Measurements from ENCODE around the gene ZNF169.
"Not testable (repeated sequence)": the region's sequence is repeated elsewhere in the genome, so short reads cannot be mapped to it uniquely, and the experiment has no call there.

The ZNF169 gene

DNA sequence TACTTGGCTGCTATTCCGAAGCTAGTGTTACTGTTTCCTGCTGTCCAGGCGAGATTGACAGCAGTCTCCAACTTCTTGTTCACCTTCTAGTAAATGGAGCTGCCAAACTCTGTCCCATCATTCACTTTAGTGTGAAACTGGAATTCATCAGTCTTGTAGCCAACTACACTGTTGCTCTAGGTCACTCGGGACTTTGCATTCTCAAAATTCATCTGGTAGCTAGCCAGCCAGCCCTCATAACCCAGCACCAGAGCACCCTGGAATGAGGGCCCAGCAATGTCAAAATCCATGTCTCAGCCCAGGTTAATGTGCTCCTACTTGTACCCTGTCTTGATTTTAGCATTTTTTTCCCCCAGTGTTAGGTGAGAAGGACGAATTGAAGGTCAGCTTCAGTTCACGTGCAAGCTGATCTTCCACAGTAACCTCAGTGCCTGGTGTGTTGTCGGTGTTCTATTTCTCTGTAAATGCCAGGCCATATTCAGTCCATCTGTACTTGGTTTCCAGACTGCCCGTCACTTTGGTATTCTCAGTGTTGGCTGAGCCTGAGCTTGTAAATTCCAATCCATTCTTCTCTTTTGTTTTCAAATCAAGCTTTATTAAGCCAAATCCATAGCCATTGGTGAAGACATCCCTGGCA is 28.9 kb downstream of the ZNF169 start:
- no peak for DNase-seq

DNA sequence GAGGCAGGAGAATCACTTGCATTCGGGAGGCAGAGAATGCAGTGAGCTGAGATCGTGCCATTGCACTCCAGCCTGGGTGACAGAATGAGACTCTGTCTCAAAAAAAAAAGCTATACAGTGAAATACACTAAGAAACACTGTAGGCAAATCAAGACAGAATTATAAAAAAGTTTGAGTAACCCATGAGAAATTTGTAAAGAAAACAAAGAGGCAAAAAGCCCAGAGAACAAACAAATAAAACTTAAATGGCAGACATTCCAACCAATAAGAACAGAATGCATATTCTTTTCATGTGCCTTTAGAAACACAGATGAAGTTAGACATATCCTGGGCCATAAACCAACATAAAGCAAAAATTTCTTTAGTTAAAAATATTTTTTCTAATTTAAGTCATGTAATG is 30.6 kb downstream of the ZNF169 start:
- DNase-seq: no peak

DNA sequence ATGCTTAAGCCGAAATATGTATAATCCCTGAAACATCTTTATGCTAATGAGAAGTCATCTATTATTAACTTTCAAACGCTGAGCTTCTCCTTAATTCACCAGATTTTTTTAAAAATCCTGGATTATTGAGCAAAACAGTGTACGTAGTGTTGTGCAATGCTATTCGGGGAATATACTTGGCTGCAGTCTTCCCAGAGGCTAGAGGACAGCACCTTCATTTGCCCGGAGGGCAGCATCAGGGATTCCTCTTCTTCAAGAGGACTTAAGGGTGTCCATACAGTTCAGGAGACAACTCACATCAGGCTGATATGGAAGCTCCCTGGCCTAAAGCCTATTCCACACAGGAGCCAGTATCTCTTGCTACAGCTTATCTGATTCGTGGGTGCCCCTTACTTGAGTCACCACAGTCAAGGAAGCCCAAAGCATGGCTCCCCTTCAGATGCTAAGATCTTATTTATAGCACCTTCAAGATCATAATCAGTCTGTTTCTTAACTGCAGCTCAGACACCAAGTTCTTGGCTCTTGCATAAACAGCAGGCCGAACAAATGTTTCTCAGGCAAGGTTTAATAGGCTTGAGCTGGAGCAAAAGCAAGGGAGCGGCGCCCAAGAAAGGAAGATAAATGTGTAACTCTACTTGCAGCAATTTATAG is 40.0 kb downstream of the ZNF169 start:
- DNase-seq: no peak

DNA sequence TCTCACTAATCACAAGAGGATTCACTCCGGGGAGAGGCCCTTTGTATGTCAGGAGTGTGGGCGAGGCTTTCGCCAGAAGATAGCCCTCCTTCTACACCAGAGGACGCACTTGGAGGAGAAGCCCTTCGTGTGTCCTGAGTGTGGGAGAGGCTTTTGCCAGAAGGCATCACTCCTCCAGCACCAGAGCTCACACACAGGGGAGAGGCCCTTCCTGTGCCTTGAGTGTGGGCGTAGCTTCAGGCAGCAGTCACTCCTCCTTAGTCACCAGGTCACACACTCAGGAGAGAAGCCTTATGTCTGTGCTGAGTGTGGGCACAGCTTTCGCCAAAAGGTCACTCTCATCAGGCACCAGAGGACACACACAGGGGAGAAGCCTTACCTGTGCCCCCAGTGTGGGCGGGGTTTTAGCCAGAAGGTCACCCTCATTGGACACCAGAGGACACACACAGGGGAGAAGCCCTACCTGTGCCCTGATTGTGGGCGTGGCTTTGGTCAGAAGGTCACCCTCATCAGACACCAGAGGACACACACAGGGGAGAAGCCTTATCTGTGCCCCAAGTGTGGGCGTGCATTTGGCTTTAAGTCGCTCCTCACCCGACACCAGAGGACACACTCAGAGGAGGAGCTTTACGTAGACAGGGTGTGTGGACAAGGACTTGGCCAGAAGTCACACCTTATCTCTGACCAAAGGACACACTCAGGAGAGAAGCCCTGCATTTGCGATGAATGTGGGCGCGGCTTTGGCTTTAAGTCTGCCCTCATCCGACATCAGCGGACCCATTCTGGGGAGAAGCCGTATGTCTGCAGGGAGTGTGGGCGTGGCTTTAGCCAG is 41.6 kb downstream of the ZNF169 start:
- DNase-seq: no peak

DNA sequence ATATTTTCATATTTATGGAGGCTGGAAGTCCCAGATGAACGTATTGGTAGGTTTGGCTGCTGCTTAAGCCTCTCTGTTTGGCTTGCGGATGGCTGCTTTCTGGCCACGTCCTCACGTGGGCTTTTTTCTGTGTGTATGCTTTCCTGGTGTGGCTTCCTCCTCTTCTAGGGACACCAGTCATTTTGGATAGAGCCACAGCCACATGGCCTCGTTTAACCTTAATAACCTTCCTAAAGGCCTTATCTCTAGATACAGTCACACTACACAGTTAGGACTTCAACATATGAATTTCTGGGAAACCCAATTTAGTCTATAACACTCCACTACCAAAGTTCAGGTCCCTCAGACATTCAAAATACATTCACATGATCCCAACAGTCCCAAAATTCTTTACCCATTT is 42.5 kb downstream of the ZNF169 start:
- DNase-seq: no peak

DNA sequence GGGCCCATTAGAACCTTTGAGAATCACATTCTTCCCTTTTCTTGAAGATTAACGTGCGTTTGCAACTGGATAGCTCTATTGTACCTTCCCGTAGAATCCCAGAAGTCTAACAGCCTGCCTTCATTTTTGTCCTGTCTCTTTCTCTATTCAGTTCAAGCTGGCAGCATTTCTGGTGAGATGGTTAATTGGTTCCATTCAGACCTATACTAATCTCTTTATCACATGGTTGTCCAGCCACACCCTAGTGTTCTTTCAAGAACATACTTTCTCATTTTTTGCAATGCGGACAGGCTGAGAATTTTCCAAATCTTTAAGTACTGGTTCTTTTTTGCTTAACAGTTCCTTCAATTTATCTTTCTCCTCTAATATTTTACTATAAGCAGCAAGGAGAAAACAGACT is 43.3 kb downstream of the ZNF169 start:
- DNase-seq: no peak

DNA sequence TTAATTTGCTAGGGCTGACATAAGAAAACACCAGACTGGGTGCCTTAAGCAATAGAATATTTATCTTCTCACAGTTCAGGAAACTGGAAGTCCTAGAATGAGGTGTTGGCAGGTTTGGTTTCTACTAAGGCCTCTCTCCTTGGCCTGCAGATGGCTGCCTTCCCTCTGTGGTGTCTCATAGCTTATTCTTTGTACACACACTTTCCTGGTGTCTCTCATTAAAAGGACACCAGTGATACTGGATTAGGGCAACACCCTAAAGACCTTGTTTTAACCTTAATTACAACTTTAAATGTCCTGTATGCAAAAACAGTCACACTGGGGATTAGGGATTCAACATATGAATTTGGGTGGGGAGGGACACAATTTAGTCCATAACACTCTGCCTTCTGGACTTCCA is 44.2 kb downstream of the ZNF169 start:
- DNase-seq: no peak

DNA sequence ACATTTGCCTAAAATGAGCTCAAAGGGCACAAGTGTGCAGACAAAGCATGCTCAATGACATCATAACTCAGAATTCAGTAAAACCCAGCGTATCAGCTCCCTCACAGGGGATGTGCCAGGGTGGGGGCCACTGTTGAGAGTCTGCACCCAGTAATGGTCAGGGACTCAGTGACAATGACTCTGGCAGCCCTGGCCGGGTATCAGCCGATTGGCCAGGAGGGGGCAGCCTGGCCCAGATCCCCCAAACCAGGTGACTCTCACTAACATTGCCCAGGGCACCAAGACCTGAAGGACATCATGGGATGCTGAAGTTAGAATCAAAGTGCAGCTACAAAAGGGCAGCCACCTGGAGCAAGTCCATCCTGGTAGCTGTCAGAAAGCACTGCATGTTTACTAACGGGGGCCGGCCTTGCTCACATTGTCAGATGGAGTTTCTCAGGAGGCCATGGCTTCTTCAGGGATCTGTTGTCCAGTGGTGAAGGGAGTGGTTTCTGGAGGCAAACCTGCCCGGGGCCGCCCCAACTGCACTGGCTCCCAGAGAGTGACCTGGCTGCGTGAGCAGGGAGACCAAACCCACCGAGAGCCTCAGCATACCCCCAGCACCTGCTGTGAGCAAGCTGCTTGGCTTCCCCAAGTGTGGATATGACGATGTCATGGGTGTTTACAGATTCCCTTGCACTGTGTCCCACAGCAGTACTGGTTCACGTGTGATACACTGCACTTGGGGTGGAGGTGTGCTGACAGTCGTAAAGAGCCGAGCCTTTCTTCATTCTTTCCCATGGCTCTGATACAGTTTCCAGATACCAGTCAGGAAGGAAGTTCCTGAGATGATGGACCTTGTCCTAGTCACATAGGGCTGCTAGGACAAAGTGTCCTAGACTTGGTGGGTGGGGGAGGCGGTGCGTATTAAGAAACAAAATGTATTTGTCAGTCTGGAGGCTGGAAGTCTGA is 56.2 kb downstream of the ZNF169 start:
- DNase-seq: not testable (repeated sequence)

DNA sequence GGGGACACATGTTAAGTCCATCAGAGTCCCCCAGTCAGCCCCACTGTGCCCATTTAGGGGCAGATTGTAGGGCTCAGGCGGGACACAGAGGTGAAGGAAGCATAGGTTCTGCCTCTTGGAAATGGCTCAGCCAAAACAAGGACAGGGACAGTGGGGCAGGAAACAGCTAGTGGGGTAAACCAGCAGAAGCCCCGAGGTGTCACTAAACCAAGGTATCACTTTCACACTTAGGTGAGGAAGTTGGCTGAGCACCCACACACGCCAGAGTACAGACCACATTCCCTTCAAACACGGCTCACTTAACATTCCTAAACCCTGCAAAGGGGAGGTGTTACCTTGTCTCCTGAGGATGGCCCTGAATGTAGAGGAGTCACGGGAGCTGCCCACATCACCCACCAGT is 57.1 kb downstream of the ZNF169 start:
- not testable (repeated sequence) for DNase-seq

DNA sequence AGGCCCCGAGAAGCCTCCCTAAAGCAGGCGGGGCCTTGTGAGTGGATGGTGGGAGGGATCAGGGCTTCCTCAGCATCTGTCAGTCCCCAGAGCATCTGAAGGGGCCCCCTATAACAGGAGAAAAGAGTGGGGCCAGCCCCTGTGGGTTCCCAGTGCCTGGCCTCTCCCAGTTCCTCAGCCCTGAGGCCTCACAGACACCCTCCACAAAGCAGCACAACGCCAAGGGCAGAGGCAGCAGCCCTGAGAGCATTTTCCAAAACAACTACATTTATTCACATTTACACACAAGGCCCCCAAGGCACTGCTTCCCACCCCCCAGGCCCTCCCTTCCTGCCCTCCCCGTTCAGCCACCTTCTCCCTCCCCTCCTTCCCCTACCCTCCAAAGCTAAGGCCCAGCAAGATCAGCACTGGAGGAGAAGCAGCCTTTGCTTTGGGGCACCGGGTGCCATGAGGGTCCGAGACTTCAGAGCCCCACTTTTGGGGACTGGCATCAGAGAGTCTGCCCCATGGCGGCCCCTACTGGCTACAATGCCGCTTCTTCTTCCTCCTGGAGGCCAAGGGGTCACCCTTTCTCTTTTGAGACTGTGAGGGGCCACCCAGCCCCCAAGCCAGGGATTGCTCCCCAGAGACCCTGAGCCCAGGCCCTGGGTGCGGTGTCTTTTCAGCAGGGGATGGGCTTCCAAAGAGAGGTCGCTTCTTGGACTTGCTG is 59.0 kb downstream of the ZNF169 start:
- DNase-seq: not testable (repeated sequence)

DNA sequence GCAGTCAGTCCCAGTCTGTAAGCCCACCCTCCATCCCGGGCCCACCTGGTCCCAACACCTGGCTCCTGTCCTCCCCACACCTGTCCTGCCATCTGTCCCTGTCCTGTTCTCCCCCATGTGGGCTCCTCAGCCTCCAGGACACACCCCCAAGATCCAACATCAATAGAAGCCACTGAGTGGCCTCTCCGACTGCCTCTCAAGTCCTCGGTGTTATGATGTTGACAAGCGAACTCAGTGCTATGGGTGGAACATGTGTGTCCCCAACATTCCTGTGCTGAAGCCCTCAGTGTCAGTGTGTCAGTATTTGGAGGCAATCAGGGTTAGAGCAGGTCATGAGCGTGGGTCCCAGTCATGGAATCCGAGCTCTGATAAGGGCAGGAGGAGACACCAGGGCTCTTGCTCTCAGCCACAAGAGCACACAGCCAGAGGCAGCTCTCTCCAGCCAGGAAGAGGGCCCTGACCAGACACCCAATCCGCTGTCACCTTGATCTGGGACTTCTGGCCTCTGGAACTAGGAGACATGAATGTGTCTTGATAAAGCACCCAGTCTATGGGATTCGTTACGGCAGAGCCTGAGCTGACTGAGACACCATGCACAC is 63.3 kb downstream of the ZNF169 start:
- not testable (repeated sequence) for DNase-seq

DNA sequence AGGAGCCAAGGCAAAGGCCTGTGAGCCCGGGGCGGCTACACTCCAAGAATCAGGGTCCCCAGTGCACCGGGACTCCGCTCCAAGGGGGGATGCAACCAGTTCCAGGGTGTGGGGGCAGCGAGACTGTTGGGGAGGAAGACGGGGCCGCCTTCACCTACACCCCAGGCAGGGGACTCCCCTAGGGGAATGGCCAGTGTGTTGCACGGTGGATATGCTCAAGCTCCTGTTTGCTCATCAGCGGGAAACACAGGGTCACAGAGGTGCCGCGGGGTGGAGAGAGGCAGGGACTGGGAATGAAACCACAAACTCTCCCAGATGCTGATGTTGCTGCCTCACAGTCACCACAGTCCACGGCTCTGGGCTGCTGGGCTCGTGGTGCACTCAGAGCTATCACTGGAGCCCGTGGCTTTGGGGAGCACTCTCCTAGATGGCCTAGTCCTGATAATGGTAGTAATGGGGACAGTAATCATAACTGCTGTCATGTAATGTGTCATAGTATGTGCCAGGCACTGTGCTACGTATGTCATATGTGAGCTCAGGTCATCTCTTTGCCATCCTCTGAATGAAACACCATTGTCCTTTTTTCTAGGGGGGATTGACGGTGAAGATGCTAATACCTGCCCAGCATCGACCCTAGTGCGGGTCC is 64.2 kb downstream of the ZNF169 start:
- DNase-seq: not testable (repeated sequence)

DNA sequence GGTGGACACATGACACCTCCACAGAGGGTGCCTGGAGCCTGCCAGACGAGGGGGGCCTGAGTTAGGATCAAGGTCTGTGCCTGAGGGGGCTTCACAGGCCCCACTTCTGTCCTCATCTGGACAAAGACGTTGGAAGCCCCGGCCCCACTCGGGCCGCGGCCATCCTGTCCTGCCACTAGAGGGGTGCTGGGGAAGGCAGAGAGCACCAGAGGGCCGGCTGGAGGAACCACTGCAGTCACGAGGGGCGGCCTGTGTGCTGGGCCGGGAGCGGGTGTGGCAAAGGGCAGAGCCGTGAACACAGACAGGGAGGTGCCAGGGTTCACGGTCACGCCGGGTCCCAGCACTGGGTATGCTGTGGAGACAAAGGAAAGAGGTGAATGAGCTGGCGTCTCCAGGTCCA is 66.5 kb downstream of the ZNF169 start:
- DNase-seq: not testable (repeated sequence)

DNA sequence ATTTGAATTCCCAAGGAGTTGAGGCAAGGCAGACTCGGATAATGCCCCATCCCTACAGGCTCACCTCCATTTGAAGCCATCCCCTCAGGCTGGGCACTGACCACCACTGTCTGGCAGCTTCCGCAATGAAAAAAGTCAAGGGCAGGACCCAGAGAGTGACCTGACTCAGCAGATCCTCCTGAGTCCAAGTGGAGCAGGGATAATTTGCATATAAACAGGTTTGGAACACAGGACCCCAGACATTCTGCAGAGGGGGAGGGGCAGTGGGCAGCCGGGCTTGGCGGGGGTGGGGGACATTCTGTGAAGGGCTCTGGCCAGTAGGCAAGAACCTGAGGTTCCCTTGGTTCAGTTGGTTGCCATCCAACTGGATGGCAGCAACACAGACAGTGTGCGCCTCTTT is 69.4 kb downstream of the ZNF169 start, which contains the start of gene NUTM2F:
TSS of gene NUTM2F (minus strand) at position 101 of the 400 bp plus-strand sequence. CDS start at position 80, 21 bp downstream.
- not testable (repeated sequence) for DNase-seq

DNA sequence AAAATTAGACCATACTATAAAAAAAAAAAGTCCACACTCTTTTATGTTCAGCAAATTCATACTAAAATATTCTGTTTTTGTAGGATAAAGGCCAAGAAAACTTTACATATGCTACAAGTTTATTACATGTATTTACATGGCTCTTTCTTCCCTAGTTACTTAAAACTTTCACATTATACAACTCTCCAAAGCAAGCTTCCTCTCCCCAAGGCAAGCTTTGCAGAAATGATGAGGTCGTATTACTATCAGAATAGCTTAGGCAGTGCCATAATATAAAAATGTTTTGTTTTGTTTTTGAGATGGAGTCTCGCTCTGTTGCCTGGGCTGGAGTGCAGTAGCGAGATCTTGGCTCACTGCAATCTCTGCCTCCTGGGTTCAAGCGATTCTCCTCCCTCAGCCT is 77.3 kb downstream of the ZNF169 start:
- DNase-seq: not testable (repeated sequence)

DNA sequence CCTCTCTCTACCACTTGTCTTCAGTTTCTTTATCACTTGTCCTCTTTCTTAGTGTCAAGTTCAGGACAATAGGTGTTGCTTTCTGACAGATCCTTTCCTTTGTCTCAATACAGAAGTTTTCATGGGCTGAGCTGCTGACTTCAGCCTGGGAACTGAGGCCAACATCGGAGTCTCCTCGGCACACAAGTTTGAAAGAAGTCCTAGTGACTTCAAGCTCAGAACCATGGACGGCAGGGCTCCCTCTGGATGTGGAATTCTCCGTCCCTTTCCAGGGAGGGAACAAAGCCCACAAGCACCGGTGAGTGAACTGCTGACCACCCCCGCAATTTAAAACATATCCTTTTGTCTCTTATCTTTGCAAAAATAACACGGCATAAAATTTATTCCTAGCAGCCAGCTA is 79.6 kb downstream of the ZNF169 start:
- not testable (repeated sequence) for DNase-seq

DNA sequence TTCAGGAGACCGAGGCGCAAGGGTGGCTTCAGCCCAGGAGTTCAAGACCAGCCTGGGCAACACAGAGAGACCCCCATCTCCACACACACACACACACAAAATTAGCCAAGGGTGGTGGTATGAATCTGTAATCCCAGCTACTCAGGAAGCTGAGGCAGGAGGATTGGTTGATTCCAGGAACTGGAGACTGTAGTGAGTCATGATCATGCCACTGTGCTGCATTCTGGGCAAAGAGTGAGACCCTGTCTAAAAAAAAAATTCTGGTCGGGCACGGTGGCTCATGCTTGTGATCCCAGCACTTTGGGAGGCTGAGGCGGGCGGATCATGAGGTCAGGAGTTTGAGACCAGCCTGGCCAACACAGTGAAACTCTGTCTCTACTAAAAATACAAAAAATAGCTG is 80.6 kb downstream of the ZNF169 start:
- not testable (repeated sequence) for DNase-seq

DNA sequence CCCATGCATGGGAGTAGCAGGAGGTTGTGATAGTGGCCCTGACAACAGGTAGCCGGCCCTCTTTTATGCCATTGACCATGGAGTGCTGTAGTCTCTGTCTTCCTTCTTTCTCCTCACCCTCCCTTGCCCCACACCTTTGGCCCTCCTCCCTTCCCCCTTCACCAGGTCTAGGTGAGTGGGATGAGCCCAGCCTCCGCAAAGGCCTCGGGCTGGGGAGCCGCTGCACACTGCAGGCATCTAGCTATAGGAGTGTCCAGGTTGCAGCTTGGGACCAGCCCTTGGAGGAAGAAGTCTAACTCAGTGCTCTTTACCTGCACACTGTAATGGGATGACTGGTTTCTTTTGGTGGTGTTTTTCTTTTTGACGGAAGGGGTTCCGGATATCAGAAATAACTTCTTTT is 81.7 kb downstream of the ZNF169 start:
- DNase-seq: not testable (repeated sequence)

DNA sequence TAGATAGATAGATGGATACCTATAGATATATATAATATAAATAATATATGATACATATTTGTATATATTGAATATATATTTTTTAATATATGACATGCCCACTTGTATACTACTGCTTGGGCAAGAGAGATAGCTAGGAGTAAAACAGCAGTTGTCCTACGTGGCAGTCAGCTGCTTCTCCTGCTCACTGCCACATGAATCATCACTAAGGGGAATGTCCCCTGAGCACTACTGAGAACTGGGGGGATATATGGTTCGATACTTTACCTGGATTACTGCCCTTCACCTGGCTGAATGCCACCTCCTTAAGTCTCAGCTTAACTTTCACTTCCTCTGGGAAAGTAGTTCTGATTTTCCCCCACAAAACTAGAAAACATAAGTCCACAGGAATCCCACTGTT is 82.6 kb downstream of the ZNF169 start:
- DNase-seq: not testable (repeated sequence)

DNA sequence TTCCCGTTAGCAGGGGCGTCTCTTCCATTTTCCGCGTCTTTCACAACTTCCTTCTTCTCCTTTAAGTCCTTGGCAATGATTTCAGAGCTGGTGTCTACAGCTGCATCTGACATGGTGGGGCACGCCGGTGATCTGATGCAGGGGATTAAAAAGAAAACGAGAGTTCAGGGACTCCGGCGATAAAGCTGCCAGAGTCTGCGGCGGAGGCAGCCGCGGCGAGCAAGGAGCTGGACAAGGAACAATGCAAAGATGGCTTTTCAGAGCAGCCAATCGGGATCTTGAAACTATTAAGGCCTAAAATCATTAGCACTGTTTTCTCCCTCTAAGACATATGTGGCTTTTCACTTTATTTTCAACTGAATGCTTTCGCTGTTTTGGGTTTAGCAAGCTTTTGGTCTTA is 88.4 kb downstream of the ZNF169 start:
- not testable (repeated sequence) for DNase-seq

DNA sequence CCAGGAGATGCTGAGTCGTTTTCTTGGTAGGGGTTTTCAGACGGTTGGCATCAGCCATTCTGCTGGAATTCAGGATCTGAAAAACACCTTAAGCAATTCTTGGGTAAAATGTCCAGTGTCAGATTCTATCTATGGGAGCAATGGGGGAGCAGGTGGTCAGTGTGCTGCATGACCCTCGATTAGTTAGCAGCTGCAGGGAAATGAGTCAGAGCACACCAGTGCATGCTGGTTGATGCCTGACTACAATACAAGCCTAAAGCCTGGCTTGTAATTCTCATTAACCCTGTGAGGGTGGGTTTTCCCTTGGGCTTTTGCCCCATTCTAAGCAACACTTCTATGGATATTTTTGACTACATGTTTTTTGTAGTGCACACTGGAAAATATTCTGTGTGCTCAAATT is 89.7 kb downstream of the ZNF169 start:
- not testable (repeated sequence) for DNase-seq

Measured in activated CD4-positive, alpha-beta T cell treated with anti-CD3 and anti-CD28 coated beads for 1 hour (primary cell).